NCI-H69 (cell line): ENCODE measurements around the gene UGT1A10.

Experiments used
- DNase-seq: peaks from one replicate; lab custom pipeline; 2025; lab: John Stamatoyannopoulos, UW

The UGT1A10 gene

GRCh38 chr2:233822101-233822771 lies 186.0 kb downstream of the UGT1A10 start:
- no peak for DNase-seq
